Neural cell (in vitro differentiated cells): ENCODE results near the gene PGC. TPM values are rescaled to one million over a fixed set of nuclear protein-coding genes. Genes with fewer than 3 reads are reported as not detected.

Experiments used
- H2AFZ ChIP-seq: fragments of 200-600, 300-800 bp; sonication (generic), shearing (Covaris generic); 2 replicates; pipeline ENCODE4 v1.6.0; 2014; ENCODE audit warnings: low read depth, mild to moderate bottlenecking, antibody characterized with exemption, low read length, moderate library complexity
- H3F3A ChIP-seq: fragments of 200-600 bp; shearing (Covaris generic); 2 replicates; pipeline ENCODE4 v1.6.1; 2016; ENCODE audit warnings: mild to moderate bottlenecking, moderate library complexity, mixed read lengths, antibody characterized with exemption, low read length; ENCODE audit not compliant: insufficient read depth, poor library complexity, severe bottlenecking
- H3K27ac ChIP-seq: fragments of 200-600, 300-800 bp; sonication (generic), shearing (Covaris generic); 2 replicates; pipeline ENCODE4 v1.5.1; 2014; ENCODE audit warnings: mild to moderate bottlenecking, low read length, moderate library complexity
- H3K27me3 ChIP-seq: fragments of 300-800, 200-600 bp; sonication (generic), shearing (Covaris generic); 2 replicates; pipeline ENCODE4 v1.6.0; 2014; ENCODE audit warnings: mild to moderate bottlenecking, low read depth, low read length, moderate library complexity; ENCODE audit not compliant: insufficient read depth
- H3K36me3 ChIP-seq: fragments of 300-800, 200-600 bp; sonication (generic), shearing (Covaris generic); 2 replicates; pipeline ENCODE4 v1.5.1; 2014; ENCODE audit warnings: mild to moderate bottlenecking, antibody characterized with exemption, low read length, moderate library complexity; ENCODE audit not compliant: insufficient read depth
- H3K4me2 ChIP-seq: fragments of 300-800, 200-600 bp; sonication (generic), shearing (Covaris generic); 2 replicates; pipeline ENCODE4 v1.6.0; 2014; ENCODE audit warnings: mild to moderate bottlenecking, low read length
- H3K4me3 ChIP-seq: fragments of 300-800, 200-600 bp; sonication (generic), shearing (Covaris generic); 2 replicates; pipeline ENCODE4 v1.5.1; 2014; ENCODE audit warnings: mild to moderate bottlenecking, low read length, moderate library complexity
- H3K79me2 ChIP-seq: fragments of 200-600 bp; shearing (Covaris generic); replicated peaks from 2 replicates; pipeline ENCODE4 v1.6.0; 2014; ENCODE audit warnings: mild to moderate bottlenecking, low read length, moderate library complexity; ENCODE audit not compliant: insufficient read depth
- H3K9ac ChIP-seq: fragments of 300-800, 200-600 bp; sonication (generic), shearing (Covaris generic); 2 replicates; pipeline ENCODE4 v1.6.1; 2016; ENCODE audit warnings: mild to moderate bottlenecking, low read length, mixed read lengths
- H3K9me2 ChIP-seq: fragments of 200-600 bp; shearing (Covaris generic); 2 replicates; pipeline ENCODE4 v1.6.1; 2016; ENCODE audit warnings: mild to moderate bottlenecking, low read length, mixed read lengths; ENCODE audit not compliant: insufficient read depth
- H3K9me3 ChIP-seq: fragments of 200-600, 300-800 bp; sonication (generic), shearing (Covaris generic); 2 replicates; pipeline ENCODE4 v1.6.1; 2016; ENCODE audit warnings: mild to moderate bottlenecking, mixed run types, low read length, moderate library complexity, mixed read lengths
- H4K20me1 ChIP-seq: fragments of 200-600 bp; shearing (Covaris generic); 2 replicates; pipeline ENCODE4 v1.6.1; 2016; ENCODE audit warnings: mild to moderate bottlenecking, mixed run types; ENCODE audit not compliant: insufficient read depth
- EP300 ChIP-seq: fragments of 450-650 bp; conservative IDR thresholded peaks from 2 replicates; pipeline ENCODE4 v1.6.1; 2014; ENCODE audit warnings: antibody characterized with exemption, mild to moderate bottlenecking, moderate library complexity; ENCODE audit not compliant: poor library complexity, severe bottlenecking
- EZH2 ChIP-seq: fragments of 200-600, 300-800 bp; shearing (Covaris generic), sonication (generic); IDR thresholded peaks from 2 replicates; pipeline ENCODE4 v1.6.1; 2014; ENCODE audit warnings: antibody characterized with exemption, low read length, borderline replicate concordance, mild to moderate bottlenecking; ENCODE audit not compliant: insufficient read depth, poor library complexity, severe bottlenecking
- MXI1 ChIP-seq: fragments of 450-650 bp; conservative IDR thresholded peaks from 2 replicates; pipeline ENCODE4 v1.6.1; 2014; ENCODE audit warnings: antibody characterized with exemption, mild to moderate bottlenecking; ENCODE audit not compliant: poor library complexity, severe bottlenecking
- POLR2AphosphoS5 ChIP-seq: IDR thresholded peaks from 2 replicates; pipeline ENCODE4 v1.6.1; 2012
- RAD21 ChIP-seq: fragments of 450-650 bp; conservative IDR thresholded peaks from 2 replicates; pipeline ENCODE4 v1.6.1; 2014; ENCODE audit warnings: antibody characterized with exemption, mild to moderate bottlenecking, moderate library complexity
- SMC3 ChIP-seq: fragments of 450-650 bp; conservative IDR thresholded peaks from 2 replicates; pipeline ENCODE4 v1.6.1; 2014; ENCODE audit warnings: antibody characterized with exemption, mild to moderate bottlenecking, moderate library complexity; ENCODE audit not compliant: poor library complexity
- TAF1 ChIP-seq: IDR thresholded peaks from 2 replicates; pipeline ENCODE4 v1.6.1; 2012; ENCODE audit warnings: low read depth
- polyA plus RNA-seq: library from polyadenylated mRNA; depleted of rRNA; stranded (reverse); fragments of >200 nt; gene quantifications from 2 replicates; pipeline ENCODE4 v1.2.3, GENCODE V29; 2014
- TF ChIP-seq, protein P1 (sequence below): fragments of 450-650 bp; IDR thresholded peaks from 2 replicates; pipeline ENCODE4 v1.5.1; 2014; ENCODE audit warnings: antibody characterized with exemption, mild to moderate bottlenecking, moderate library complexity; ENCODE audit not compliant: poor library complexity, severe bottlenecking
- TF ChIP-seq, protein P2 (sequence below): IDR thresholded peaks from 2 replicates; pipeline ENCODE4 v1.6.1; 2012; ENCODE audit warnings: borderline replicate concordance

Gene PGC
- polyA plus RNA-seq, 1 donor from 2014 or later: not detected

DNA sequence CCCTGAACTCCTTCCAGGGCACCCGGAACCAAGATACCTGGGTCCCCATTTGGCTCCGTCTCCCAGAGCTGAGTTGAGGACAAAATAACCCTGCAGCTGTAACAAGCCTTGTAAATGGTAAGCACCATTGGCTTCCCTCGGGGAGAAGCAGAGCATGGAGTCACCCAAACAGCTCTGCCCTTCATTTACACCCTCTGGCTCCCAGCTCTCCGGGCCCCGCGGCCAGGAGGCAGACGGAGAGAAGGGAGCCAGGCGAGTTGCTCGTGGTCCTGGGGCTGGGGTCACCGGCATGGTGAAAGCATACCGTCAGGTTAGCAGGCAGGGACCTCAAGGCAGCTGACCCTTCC is 13.9 kb downstream of the PGC start:
- Histone ChIP-seq H3K4me3 (peak overlapping the region; percentile 65), H4K20me1 (no peaks in the 10 kb centered on the region), H3K36me3 (no peaks in the 10 kb centered on the region), H2AFZ (no peak overlapping the region), H3K9me2 (no peaks in the 10 kb centered on the region), H3K27me3 (peaks cover 22% of the 10 kb centered on the region), H3F3A (no peaks in the 10 kb centered on the region), H3K9me3 (no peaks in the 10 kb centered on the region), H3K27ac (no peak overlapping the region), H3K4me2 (no peak overlapping the region), H3K9ac (no peak overlapping the region), H3K79me2 (no peaks in the 10 kb centered on the region)
- TF ChIP-seq MXI1: no peak
- TF ChIP-seq, protein P1, sequence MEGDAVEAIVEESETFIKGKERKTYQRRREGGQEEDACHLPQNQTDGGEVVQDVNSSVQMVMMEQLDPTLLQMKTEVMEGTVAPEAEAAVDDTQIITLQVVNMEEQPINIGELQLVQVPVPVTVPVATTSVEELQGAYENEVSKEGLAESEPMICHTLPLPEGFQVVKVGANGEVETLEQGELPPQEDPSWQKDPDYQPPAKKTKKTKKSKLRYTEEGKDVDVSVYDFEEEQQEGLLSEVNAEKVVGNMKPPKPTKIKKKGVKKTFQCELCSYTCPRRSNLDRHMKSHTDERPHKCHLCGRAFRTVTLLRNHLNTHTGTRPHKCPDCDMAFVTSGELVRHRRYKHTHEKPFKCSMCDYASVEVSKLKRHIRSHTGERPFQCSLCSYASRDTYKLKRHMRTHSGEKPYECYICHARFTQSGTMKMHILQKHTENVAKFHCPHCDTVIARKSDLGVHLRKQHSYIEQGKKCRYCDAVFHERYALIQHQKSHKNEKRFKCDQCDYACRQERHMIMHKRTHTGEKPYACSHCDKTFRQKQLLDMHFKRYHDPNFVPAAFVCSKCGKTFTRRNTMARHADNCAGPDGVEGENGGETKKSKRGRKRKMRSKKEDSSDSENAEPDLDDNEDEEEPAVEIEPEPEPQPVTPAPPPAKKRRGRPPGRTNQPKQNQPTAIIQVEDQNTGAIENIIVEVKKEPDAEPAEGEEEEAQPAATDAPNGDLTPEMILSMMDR: no peak
- TF ChIP-seq, protein P2, sequence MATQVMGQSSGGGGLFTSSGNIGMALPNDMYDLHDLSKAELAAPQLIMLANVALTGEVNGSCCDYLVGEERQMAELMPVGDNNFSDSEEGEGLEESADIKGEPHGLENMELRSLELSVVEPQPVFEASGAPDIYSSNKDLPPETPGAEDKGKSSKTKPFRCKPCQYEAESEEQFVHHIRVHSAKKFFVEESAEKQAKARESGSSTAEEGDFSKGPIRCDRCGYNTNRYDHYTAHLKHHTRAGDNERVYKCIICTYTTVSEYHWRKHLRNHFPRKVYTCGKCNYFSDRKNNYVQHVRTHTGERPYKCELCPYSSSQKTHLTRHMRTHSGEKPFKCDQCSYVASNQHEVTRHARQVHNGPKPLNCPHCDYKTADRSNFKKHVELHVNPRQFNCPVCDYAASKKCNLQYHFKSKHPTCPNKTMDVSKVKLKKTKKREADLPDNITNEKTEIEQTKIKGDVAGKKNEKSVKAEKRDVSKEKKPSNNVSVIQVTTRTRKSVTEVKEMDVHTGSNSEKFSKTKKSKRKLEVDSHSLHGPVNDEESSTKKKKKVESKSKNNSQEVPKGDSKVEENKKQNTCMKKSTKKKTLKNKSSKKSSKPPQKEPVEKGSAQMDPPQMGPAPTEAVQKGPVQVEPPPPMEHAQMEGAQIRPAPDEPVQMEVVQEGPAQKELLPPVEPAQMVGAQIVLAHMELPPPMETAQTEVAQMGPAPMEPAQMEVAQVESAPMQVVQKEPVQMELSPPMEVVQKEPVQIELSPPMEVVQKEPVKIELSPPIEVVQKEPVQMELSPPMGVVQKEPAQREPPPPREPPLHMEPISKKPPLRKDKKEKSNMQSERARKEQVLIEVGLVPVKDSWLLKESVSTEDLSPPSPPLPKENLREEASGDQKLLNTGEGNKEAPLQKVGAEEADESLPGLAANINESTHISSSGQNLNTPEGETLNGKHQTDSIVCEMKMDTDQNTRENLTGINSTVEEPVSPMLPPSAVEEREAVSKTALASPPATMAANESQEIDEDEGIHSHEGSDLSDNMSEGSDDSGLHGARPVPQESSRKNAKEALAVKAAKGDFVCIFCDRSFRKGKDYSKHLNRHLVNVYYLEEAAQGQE: no peak
- no peak for TF ChIP-seq RAD21
- TF ChIP-seq EP300: no peak
- TF ChIP-seq SMC3: no peak
- TF ChIP-seq EZH2: no peak
- TF ChIP-seq POLR2AphosphoS5: no peak
- no peak for TF ChIP-seq TAF1

DNA sequence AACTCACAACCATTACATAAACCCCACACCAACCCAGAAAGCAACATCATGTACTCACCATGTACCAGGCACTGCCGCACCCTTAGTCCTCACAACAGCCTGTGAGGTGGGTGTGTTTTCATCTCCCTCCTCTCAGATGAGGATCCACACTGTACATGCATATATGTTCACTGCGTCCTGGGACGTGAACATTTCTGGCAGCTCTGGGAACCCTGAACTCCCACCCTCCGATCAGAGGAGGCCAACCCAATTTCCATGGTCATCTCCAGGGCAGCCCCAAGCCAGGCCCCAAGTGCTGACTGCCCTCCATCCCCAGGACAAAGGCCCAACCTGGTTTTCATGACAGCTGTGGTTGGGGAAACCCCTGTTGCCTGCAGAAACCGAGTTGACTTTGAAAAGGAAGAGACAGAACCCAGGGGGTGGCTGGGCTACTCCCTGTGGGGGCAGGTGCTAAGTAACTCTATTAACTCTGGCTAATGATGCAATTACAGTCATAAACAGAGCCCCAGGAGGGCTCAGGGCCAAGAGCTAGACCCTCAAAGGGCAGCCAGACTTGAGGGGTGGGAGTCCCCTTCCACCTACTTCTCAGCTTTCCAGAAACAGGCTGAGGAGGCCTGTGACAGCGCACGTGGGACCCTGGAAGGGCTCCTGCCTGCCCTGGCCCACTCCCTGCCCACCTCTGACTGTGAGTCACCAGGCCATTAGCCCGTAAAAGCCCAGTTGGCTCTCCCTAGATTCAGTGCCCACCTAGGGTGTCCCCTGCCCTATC is 14.4 kb downstream of the PGC start:
- Histone ChIP-seq H3K4me3 (no peak overlapping the region), H3K27ac (no peak overlapping the region)
- TF ChIP-seq RAD21: no peak

More for the DNA sequence above, 14.4 kb downstream of the PGC start:
- peaks cover 22% of the 10 kb centered on the region for H3K27me3 ChIP-seq
- no peaks in the 10 kb centered on the region for H3F3A ChIP-seq
- H3K9me2 ChIP-seq: no peaks in the 10 kb centered on the region
- no peaks in the 10 kb centered on the region for H3K9me3 ChIP-seq
- H3K4me2 ChIP-seq: no peak overlapping the region
- H3K9ac ChIP-seq: no peak overlapping the region
- H2AFZ ChIP-seq: no peak overlapping the region
- no peaks in the 10 kb centered on the region for H3K36me3 ChIP-seq
- no peaks in the 10 kb centered on the region for H4K20me1 ChIP-seq
- H3K79me2 ChIP-seq: no peaks in the 10 kb centered on the region
